H1 (cell line): Measurements from ENCODE around the gene LSG1.

Experiments
- CHD1 ChIP-seq: IDR thresholded peaks from 2 replicates; pipeline ENCODE4 v1.6.1; 2012; ENCODE audit warnings: low read depth, low read length, improper control_type of control experiment
- CHD2 ChIP-seq: IDR thresholded peaks from 2 replicates; pipeline ENCODE4 v1.6.1; 2012; ENCODE audit warnings: low read length, improper control_type of control experiment
- EGR1 ChIP-seq: IDR thresholded peaks from 2 replicates; pipeline ENCODE4 v1.6.1; 2011; ENCODE audit warnings: low read depth, low read length, borderline replicate concordance
- KDM4A ChIP-seq: IDR thresholded peaks from one replicate; pipeline ENCODE4 v1.7.1; 2012; ENCODE audit warnings: low read depth, mild to moderate bottlenecking, moderate library complexity, low read length, inconsistent platforms; ENCODE audit not compliant: severe bottlenecking
- NANOG ChIP-seq: IDR thresholded peaks from 2 replicates; pipeline ENCODE4 v1.6.1; 2011; ENCODE audit warnings: low read length, low read depth, mild to moderate bottlenecking, inconsistent platforms; ENCODE audit not compliant: insufficient read depth, poor library complexity, severe bottlenecking
- POLR2AphosphoS5 ChIP-seq: IDR thresholded peaks from 2 replicates; pipeline ENCODE4 v1.6.1; 2011; ENCODE audit warnings: low read depth, low read length
- SIN3A ChIP-seq, 2 experiments: IDR thresholded peaks in 1 of 2; conservative IDR thresholded peaks in 1 of 2; 2 replicates each; pipeline ENCODE4 v1.6.1; 2011 to 2012; ENCODE audit warnings: low read length in 2 of 2, improper control_type of control experiment in 1 of 2, low read depth in 1 of 2, mild to moderate bottlenecking in 1 of 2
- TBP ChIP-seq: IDR thresholded peaks from 2 replicates; pipeline ENCODE4 v1.6.1; 2011; ENCODE audit warnings: low read depth, low read length, improper control_type of control experiment
- TF ChIP-seq, protein P1 (sequence below): IDR thresholded peaks from 2 replicates; pipeline ENCODE4 v1.6.1; 2012; ENCODE audit warnings: low read length, inconsistent platforms
- TF ChIP-seq, protein P2 (sequence below), 3 experiments: IDR thresholded peaks; 1 replicate in 2 of 3; 2 replicates in 1 of 3; pipeline versions ENCODE4 v1.5.1 to v1.6.1; 2011; ENCODE audit warnings: low read length in 3 of 3, mild to moderate bottlenecking in 3 of 3, inconsistent platforms in 2 of 3, low read depth in 1 of 3, moderate library complexity in 1 of 3; ENCODE audit not compliant: insufficient read depth in 1 of 3; ENCODE audit errors: control extremely low read depth in 1 of 3
- TF ChIP-seq, protein P3 (sequence below): IDR thresholded peaks from 2 replicates; pipeline ENCODE4 v1.6.1; 2011; ENCODE audit warnings: low read depth, mild to moderate bottlenecking, low read length; ENCODE audit not compliant: insufficient read depth

DNA sequence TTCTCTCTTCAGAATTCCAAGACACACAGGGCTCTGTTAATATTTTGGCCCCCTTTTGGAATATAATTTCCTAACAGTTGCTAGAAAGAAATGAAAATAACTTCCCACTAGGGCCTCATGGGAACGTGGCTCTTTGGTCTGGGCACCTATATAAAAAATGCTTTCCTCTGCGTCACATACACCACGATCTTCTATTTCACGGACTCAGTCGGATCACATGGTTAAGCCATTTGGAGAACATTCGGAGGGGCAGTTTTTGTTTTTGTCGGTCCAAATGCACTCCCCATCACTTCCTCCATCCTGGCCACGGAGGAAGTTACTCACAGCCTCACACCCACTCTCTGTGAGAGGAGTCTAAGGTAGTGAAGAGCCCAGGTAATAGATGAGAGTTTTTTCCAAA lies 59.8 kb downstream of the LSG1 start:
- TF ChIP-seq NANOG: no peak
- no peak for TF ChIP-seq TBP
- TF ChIP-seq, protein P1, sequence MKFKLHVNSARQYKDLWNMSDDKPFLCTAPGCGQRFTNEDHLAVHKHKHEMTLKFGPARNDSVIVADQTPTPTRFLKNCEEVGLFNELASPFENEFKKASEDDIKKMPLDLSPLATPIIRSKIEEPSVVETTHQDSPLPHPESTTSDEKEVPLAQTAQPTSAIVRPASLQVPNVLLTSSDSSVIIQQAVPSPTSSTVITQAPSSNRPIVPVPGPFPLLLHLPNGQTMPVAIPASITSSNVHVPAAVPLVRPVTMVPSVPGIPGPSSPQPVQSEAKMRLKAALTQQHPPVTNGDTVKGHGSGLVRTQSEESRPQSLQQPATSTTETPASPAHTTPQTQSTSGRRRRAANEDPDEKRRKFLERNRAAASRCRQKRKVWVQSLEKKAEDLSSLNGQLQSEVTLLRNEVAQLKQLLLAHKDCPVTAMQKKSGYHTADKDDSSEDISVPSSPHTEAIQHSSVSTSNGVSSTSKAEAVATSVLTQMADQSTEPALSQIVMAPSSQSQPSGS: no peak
- TF ChIP-seq, protein P2, sequence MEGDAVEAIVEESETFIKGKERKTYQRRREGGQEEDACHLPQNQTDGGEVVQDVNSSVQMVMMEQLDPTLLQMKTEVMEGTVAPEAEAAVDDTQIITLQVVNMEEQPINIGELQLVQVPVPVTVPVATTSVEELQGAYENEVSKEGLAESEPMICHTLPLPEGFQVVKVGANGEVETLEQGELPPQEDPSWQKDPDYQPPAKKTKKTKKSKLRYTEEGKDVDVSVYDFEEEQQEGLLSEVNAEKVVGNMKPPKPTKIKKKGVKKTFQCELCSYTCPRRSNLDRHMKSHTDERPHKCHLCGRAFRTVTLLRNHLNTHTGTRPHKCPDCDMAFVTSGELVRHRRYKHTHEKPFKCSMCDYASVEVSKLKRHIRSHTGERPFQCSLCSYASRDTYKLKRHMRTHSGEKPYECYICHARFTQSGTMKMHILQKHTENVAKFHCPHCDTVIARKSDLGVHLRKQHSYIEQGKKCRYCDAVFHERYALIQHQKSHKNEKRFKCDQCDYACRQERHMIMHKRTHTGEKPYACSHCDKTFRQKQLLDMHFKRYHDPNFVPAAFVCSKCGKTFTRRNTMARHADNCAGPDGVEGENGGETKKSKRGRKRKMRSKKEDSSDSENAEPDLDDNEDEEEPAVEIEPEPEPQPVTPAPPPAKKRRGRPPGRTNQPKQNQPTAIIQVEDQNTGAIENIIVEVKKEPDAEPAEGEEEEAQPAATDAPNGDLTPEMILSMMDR (IDR thresholded peaks at IDR 0.05; ENCODE audit: control extremely low read depth in 1 of 3, insufficient read depth in 1 of 3, low read depth in 1 of 3, low read length in 3 of 3): no peak
- no peak for TF ChIP-seq KDM4A
- TF ChIP-seq POLR2AphosphoS5: no peak
- TF ChIP-seq, protein P3, sequence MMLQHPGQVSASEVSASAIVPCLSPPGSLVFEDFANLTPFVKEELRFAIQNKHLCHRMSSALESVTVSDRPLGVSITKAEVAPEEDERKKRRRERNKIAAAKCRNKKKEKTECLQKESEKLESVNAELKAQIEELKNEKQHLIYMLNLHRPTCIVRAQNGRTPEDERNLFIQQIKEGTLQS: no peak
- TF ChIP-seq CHD2: no peak
- TF ChIP-seq SIN3A (conservative IDR thresholded peaks at IDR 0.05 in 1 of 2, IDR thresholded peaks at IDR 0.05 in 1 of 2; ENCODE audit: low read depth in 1 of 2, low read length in 2 of 2): no peak
- no peak for TF ChIP-seq EGR1
- TF ChIP-seq CHD1: no peak
